HG02870 (cell line): ENCODE results near the gene DHRS3.

Source experiments
- ATAC-seq: cut with Tn5 transposase; IDR thresholded peaks from one replicate; pipeline ENCODE4 v1.9.1; 2021; ENCODE audit warnings: mild to moderate bottlenecking, moderate library complexity; ENCODE audit not compliant: unreplicated experiment

Gene DHRS3

GRCh38 chr1:12555411-12556367 lies 62.3 kb downstream of the DHRS3 start:
- ATAC-seq, result no peak

GRCh38 chr1:12554521-12555305 lies 63.3 kb downstream of the DHRS3 start:
- ATAC-seq, result no peak

GRCh38 chr1:12553963-12554362 lies 64.0 kb downstream of the DHRS3 start:
- ATAC-seq, result no peak

- no peak for ATAC-seq
Measured at GRCh38 chr1:12552951-12553921, 64.8 kb downstream of the DHRS3 start.

- no peak for ATAC-seq
Measured at GRCh38 chr1:12552111-12552888, 65.7 kb downstream of the DHRS3 start.

GRCh38 chr1:12551584-12551983 lies 66.4 kb downstream of the DHRS3 start:
- no peak for ATAC-seq

GRCh38 chr1:12549460-12550349 lies 68.3 kb downstream of the DHRS3 start:
- ATAC-seq, result no peak

GRCh38 chr1:12548973-12549459 lies 69.0 kb downstream of the DHRS3 start:
- no peak for ATAC-seq

- no peak for ATAC-seq
Measured at GRCh38 chr1:12548279-12548972, 69.6 kb downstream of the DHRS3 start.

- ATAC-seq, result no peak
Measured at GRCh38 chr1:12547586-12548225, 70.3 kb downstream of the DHRS3 start.

- no peak for ATAC-seq
Measured at GRCh38 chr1:12546771-12547585, 71.0 kb downstream of the DHRS3 start.

GRCh38 chr1:12544992-12545391 lies 73.0 kb downstream of the DHRS3 start:
- ATAC-seq, result no peak

GRCh38 chr1:12544357-12544756 lies 73.7 kb downstream of the DHRS3 start:
- ATAC-seq, result no peak

GRCh38 chr1:12543740-12544154 lies 74.3 kb downstream of the DHRS3 start:
- no peak for ATAC-seq

- no peak for ATAC-seq
Measured at GRCh38 chr1:12542616-12543592, 75.1 kb downstream of the DHRS3 start.

- ATAC-seq, result no peak
Measured at GRCh38 chr1:12542138-12542465, 75.9 kb downstream of the DHRS3 start.
